AG09309 (cell line): ENCODE results near the gene FOSL1.

Experiments used
- DNase-seq: peaks from one replicate; pipeline ENCODE4 v3.0.0-alpha.2; 2010; ENCODE audit warnings: low read depth
- H3K4me3 ChIP-seq: 2 replicates; pipeline ENCODE4 v1.5.1; 2011; ENCODE audit warnings: mild to moderate bottlenecking, low read depth, low read length, moderate library complexity; ENCODE audit not compliant: control insufficient read depth
- TF ChIP-seq, protein P1 (sequence below): IDR thresholded peaks from 2 replicates; pipeline ENCODE4 v1.5.1; 2011; ENCODE audit warnings: mild to moderate bottlenecking, low read depth, low read length, inconsistent platforms; ENCODE audit not compliant: insufficient read depth, control insufficient read depth; ENCODE audit errors: missing control alignments

Gene FOSL1

DNA sequence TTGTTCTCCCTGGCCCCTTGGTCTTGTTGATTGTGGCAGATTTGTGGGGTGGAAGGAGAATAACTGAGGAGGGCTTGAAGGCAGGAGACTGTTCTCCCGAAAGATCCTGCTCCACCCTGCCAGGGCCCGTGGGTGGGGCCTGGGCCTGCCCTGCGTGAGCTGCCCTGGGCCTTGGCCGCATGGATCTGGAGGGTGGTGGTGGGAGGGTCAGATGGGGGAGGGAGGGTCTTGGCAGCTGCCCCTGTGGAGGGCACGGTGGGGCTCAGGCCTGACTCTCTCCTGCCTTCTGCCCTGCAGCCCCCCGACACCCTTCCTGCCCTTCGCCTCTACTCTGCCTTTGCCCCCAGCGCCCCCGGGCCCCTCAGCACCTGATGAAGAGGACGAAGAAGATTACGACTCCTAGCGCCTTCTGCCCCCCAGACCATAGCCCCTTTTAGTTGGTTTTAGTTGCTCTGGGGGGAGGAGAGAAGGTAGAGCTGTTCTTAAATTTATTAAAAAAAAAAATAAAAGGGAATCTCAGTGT is 20.9 kb upstream of the FOSL1 start:
- peak overlapping the region; percentile 98 for H3K4me3 ChIP-seq
- no peak for DNase-seq
- TF ChIP-seq, protein P1, sequence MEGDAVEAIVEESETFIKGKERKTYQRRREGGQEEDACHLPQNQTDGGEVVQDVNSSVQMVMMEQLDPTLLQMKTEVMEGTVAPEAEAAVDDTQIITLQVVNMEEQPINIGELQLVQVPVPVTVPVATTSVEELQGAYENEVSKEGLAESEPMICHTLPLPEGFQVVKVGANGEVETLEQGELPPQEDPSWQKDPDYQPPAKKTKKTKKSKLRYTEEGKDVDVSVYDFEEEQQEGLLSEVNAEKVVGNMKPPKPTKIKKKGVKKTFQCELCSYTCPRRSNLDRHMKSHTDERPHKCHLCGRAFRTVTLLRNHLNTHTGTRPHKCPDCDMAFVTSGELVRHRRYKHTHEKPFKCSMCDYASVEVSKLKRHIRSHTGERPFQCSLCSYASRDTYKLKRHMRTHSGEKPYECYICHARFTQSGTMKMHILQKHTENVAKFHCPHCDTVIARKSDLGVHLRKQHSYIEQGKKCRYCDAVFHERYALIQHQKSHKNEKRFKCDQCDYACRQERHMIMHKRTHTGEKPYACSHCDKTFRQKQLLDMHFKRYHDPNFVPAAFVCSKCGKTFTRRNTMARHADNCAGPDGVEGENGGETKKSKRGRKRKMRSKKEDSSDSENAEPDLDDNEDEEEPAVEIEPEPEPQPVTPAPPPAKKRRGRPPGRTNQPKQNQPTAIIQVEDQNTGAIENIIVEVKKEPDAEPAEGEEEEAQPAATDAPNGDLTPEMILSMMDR = no peak

DNA sequence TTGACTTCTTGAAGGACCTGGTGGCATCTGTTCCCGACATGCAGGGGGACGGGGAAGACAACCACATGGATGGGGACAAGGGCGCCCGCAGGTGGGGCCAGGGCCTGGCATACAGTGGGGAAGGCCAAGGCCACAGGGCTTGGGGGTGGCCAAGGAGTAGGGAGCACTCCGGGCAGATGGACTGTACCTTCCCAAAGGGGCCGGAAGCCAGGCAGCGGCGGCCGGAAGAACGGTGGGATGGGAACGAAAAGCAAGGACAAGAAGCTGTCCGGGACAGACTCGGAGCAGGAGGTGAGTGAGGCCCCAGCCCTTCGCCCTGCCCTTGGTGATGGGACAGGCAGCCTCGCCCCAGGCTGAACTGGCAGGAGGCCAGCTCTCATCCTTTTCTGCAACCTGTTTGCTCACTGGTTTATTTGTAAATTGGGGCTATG is 20.2 kb upstream of the FOSL1 start:
- TF ChIP-seq, protein P1 = no peak
- H3K4me3 ChIP-seq = peak overlapping the region; percentile 98
- no peak for DNase-seq

DNA sequence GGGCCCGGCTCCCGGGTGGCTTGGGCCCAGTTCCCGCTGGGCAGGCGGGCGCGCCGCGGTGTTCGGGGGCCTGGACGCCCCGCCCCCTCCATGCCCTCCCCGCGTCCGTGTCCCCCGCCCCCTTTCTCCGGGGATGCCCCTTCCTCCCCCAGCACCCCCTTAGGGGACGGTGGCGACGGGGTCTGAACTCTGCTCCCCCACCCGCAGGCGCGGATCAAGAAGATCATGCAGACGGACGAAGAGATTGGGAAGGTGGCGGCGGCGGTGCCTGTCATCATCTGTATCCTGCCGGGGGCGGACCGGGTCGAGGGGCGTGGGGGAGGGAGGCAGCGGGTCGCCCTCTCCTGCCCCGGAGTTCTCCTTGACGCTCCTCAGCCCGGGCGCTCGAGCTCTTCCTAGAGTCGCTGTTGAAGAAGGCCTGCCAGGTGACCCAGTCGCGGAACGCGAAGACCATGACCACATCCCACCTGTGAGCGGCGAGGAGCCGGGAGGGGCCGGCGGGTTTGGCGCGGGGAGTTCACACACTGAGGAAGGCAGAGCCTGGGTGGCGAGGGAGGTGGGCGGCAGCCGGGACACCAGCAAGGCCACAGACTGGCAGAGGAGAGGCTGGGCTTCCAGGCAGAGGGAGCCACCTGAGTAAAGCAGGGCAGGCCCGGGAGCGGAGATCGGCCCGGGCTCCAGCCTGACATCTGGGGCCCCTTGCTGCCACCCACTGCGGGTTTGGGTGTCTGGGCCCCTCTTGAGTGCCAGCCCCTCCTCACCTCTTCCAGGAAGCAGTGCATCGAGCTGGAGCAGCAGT is 19.6 kb upstream of the FOSL1 start:
- no peak for DNase-seq
- TF ChIP-seq, protein P1 = no peak

DNA sequence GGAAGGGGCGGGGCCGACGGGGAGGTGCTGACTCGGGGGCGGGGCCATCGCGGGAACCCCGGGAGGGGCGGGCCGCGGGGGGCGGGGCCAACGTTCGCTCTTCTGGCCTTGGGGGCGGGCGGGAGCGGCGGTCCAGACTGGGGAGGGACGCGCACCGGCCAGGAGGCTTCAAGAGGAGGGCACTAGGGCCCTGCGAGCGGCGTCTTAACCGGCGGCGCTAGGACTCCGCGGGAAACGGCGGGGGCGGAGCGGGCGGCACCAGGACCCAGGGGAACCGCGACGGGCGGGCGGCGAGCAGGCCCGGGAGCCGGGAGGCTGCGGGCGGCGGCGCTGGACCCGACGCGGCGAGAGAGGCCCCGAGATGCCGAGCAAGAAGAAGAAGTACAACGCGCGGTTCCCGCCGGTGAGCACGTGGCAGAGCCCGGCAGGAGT is 19.0 kb upstream of the FOSL1 start, which contains the start of gene DRAP1:
Gene DRAP1, plus strand, starts transcription at position 286 of the 432 bp plus-strand sequence. Its CDS starts 76 bp downstream, at position 362.
- H3K4me3 ChIP-seq = peak within 1 kb of the TSS; percentile 98
- peak; percentile 89 for DNase-seq
- TF ChIP-seq, protein P1 = no peak

More for the DNA sequence above, 19.6 kb upstream of the FOSL1 start:
- H3K4me3 ChIP-seq = peak overlapping the region; percentile 98

DNA sequence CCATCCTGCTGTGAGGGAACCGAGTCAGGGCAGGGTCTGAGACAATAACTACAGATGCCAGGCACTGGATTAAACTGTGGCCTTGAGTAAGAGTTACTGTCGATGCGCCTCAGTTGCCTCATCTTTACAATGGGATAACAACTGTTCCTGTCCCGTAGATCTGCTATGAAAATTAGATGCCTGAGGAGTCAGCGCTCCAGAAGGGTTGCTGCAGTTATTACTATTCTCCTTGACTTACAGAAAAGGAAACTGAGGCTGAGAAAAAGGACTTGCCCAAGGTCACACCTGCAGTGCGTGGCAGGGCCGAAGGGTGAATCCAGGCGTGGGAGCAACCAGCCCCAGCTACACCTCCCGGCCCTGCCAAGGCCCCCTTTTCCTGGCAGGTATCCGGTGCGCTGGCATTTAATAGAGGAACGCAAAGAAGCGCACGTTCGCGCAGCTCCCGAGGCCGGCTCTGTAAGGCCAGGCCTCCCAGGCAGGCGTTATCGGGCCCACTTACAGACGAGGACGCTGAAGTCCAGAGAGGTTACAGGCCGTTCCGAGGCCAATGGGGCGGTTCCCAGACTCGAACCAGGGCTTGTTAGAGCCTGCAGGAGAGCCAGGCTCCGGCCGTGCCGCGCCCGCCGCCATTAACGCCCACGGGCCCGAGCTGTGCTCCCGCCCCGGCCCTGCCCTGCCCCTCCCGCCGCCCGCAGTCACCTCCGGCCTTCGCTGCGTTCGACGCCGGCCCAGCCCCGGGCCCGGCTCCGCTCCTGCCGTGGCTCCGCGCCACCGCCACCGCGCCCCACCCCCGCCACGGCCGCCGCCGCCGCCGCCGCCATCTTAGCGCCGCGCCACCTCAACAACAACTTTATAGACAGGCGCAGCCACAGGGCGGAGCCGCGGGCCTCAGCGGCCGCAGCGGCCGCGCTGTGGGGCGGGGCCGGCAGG is 18.3 kb upstream of the FOSL1 start, which contains the start of gene C11orf68:
Gene C11orf68, minus strand, starts transcription at position 852 of the 930 bp plus-strand sequence. Its CDS starts 31 bp downstream, at position 821.
- H3K4me3 ChIP-seq = peak within 1 kb of the TSS; percentile 98
- DNase-seq = no peak
- TF ChIP-seq, protein P1 = no peak
